T1000 (cell line): ENCODE results near the gene HAUS6.
"Not testable (repeated sequence)": the region's sequence is repeated elsewhere in the genome, so short reads cannot be mapped to it uniquely, and the experiment has no call there.

ENCODE experiments used
- DNase-seq: peaks from one replicate; lab custom pipeline; 2025; ENCODE audit warnings: mixed read lengths; lab: John Stamatoyannopoulos, UW

Gene HAUS6, protein sequence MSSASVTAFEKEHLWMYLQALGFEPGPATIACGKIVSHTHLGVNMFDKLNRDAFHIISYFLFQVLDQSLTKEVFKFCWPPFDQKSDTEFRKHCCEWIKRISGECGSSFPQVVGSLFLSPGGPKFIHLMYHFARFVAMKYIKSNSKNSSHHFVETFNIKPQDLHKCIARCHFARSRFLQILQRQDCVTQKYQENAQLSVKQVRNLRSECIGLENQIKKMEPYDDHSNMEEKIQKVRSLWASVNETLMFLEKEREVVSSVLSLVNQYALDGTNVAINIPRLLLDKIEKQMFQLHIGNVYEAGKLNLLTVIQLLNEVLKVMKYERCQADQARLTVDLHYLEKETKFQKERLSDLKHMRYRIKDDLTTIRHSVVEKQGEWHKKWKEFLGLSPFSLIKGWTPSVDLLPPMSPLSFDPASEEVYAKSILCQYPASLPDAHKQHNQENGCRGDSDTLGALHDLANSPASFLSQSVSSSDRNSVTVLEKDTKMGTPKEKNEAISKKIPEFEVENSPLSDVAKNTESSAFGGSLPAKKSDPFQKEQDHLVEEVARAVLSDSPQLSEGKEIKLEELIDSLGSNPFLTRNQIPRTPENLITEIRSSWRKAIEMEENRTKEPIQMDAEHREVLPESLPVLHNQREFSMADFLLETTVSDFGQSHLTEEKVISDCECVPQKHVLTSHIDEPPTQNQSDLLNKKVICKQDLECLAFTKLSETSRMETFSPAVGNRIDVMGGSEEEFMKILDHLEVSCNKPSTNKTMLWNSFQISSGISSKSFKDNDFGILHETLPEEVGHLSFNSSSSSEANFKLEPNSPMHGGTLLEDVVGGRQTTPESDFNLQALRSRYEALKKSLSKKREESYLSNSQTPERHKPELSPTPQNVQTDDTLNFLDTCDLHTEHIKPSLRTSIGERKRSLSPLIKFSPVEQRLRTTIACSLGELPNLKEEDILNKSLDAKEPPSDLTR

DNA sequence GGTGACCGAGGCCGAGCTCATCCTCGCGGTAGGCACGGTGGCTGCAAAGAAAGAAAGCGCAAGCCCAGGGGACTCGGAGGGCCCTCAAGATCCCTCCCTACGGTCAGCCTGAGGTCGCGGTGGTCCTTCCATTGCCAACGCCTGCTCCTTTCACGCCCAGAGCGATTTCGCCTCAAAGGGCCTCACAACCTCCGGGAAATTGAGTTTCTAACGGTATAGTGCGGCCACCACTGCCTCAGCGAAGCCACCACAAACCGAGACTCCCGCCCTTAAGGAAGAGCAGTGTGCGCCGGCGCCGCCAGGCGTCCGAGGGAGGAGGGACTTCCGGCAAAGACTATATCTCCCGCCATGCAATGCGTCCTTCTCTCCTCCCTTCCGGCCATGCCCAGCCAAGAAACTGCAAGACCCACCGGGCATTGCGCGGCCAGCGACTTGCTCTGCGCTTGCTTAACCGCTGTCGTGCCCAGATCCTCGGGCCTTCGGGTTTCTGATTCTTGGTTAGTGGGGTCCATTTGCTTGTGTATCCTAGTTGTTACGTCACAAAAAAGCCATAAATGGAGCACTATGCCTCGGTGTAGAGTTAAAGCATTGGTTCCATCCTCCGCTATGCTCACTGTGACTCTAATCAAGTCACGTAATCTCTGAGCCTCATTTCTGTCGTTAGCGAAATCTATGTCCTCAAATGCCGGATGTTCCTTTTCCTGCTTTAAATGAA lies at the start of gene HAUS6:
HAUS6 (minus strand) TSS at position 274 of the 715 bp plus-strand sequence; CDS start at position 21, 253 bp downstream.
- DNase-seq, result peak; percentile 75

DNA sequence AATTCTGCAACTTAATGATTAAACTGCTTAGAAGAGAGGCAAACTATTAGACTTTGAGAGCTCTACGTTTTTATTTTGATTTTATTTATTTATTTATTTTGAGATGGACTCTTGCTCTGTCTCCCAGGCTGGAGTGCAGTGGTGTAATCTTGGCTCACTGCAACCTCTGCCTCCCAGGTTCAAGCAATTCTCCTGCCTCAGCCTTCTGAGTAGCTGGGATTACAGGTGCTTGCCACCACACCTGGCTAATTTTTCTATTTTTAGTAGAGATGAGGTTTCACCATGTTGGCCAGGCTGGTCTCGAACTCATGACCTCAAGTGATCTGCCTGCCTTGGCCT lies 49.4 kb upstream of the HAUS6 start:
- DNase-seq, result not testable (repeated sequence)

DNA sequence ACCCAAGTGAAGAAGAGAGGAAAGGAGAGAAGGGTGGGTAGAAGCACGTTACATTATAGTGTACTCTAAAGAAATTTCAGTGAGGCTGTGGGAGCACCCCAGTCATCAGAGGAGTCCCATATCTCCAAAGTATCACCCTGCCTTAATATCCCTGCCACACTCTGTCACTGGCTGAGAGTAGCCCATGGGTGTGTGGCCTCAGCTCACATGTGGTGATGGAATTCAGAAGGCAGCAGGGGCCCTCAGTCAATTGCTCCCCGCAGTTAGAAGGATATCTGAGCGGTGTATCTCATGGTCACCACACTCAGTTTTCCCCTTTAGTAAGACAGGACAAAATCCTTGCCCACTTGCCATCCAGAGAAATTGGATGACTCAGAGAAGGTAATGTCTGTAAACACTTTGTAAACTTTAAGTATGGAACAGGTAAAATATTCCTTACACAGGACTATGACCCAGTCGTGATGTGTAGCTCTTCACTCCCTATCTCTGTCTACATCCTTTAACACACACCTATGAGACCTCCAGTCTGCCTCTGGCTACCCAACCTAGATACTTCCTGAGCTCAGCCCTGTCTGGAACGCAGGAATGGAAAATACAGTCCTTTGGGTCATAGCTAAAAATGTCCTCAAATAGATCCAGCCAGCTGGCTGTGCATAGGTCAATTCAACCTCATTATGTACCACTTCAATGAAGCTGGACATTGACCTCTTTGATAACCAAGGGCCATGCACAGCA lies 48.9 kb upstream of the HAUS6 start:
- no peak for DNase-seq

DNA sequence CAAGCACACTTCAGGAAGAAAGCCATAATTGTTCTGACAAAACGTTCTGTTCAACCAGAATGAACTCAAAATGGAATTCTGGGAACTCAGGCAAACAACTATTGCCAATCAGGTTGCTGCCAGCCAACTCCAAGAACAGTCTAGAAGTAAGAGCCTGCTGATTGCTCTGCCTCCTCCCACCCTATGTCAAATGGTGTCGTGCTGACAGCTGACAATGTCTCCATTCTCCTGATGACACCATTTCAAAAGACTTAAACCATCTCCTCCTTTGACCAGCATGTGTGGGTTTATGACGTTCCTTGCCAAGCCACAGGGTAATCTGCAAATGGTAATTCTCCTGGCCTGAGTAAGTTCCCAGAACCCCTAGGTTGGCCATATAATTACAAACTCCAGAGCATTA lies 46.5 kb upstream of the HAUS6 start:
- no peak for DNase-seq

DNA sequence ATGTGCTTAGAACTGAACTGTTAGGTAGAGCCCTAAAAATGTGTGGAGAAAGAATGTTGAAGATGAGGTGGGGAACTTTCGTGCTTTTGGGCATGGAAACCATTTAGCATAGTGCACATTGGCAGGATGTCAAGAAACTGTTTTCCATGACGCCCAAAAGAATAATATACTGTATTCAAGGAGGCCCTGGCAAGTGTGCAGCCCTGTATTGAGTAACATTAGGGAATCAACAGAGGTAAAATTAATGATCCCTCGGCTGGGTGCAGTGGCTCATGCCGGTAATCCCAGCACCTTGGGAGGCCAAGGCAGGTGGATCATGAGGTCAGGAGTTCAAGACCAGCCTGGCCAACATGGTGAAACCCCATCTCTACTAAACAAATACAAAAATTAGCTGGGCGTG lies 45.5 kb upstream of the HAUS6 start:
- no peak for DNase-seq

DNA sequence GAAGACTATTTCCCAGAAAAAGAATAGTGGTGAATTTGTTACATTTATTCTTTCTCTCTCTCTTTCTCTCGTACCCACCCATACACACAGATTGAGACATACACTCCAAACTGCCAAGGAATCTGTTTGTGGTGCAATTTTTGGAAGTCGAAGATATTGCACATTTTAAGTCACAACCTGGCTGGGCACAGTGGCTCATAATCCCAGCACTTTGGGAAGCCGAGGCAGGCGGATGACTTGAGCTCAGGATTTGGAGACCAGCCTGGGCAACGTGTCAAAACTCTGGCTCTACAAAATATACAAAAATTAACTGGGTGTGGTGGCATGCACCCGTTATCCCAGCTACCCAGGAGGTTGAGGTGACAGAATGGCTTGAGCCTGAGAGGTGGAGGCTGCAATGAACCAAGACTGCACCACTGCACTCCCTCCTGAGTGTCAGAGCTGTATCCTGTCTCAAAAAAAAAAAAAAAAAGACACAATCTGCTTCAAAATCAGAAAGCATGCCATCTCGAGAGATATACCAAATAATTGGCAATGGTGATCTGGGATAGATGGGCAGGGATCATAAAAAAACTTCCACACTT lies 43.8 kb upstream of the HAUS6 start:
- no peak for DNase-seq

DNA sequence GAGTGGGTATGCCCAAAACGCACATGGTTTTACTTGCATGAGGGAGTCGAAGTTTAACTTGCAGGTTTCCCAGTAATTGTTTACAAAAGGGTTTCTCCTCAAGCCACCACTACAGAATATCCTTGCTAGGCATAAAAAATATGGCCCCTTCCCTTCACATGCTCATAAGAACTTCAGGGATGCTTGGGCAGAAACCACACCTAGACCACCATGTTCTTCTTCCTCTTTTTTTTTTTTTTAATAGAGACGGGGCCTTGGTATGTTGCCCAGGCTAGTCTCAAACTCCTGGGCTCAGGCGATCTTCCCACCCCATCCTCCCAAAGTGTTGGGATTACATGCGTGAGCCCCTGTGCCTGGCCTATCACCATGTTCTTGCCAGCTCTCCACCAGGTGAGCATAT lies 43.2 kb upstream of the HAUS6 start:
- DNase-seq, result no peak

DNA sequence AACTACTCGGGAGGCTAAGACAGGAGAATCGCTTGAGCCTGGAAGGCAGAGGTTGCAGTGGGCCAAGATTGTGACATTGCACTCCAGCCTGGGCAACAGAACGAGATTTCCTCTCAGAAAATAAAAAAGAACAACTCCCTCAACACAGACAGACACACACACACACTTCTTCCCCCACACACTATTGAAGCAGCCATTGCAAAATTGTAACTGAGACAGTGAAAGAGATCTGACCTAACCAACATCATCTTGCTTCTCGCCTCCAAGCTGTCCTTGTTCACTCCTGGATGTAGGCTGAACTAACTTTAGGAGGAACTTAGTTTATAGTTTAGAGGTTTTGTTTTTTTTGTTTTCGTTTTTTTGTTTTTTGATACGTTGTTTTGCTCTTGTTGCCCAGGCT lies 37.6 kb upstream of the HAUS6 start:
- no peak for DNase-seq

DNA sequence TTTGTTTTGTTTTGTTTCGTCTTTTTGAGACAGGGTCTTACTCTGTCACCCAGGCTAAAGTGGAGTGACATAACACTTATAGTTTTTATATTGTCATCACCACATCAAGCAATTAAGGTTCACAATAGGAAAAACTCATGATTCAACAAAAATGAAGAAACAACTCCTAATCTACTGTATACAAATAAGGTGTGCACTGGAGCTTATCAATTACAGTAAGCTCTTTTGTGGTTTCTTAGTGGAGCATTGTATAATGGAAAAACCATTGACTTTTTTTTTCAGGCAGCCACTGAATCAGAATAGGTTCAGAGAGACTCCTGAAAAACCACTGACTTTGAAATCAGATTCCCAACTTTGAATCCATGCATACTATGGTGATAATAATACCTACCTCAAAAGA lies 35.4 kb upstream of the HAUS6 start:
- no peak for DNase-seq

DNA sequence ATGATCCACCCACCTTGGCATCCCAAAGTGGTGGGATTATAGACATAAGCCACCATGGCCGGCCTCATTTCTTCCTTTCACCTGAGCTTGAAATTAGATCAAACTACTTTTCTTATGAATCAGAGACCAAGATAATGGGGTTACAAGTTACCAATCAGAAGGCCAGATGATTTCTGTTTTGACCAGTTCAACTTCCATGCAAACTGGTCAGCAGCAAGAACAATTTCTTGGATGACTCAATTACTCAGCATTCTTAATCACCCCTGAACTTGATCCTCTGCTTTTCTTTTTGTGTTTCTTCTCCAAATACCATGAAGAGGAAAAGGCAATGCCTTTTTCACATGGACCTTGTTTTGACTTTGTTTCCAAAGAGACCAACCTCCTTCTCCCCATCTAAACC lies 34.6 kb upstream of the HAUS6 start:
- no peak for DNase-seq

DNA sequence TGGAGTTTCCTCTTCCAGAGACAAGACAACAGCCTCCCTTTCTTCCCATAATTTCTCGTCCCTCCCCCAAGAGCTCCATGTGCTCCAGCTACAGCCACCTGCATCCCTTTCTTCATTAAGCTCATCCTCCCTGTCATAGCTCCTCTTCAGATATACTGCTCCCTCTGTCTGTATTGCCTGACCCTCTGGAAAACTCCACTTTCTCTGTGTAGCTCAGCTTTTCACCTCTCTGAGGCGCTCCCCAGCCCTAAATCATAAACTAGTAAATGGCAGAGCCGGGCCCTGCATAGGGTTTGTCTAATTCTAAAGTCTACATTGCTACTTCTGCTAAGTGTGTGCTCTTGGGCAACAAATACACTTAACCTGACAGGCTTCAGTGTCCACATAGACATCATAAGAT lies 33.4 kb upstream of the HAUS6 start:
- DNase-seq, result no peak

DNA sequence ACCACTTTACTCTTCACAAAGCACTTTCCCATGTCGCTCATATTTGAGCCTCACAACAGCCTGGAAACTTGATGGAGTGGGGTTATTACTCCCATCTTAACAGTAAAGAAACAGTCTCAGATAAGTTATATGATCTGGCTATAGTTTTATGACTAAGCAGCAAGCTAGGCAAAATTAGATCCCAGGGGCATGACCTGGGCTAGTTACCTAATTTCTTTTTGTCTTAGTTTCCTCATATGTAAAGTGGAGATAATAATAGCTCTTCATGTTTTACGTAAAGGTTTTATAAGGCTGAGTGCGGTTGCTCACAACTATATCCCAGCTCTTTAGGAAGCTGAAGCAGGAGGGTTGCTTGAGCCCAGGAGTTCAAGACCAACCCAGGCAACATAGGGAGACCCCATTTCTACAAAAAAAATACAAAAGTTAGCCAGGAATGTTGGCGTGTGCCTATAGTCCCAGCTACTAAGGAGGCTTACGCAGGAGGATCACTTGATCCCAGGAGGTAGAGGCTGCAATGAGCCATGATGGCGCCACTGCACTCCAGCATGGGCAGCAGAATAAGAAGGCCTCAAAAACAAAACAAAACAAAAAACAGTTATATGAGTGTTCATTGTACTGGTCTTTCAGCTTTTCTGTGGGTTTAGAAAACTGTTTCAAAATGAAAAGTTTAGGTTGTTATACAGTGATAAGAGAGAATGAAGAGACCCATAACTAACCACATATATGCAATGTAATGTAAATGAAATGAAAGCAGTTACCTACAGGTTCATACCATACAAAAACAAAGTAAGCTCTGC lies 31.0 kb upstream of the HAUS6 start:
- no peak for DNase-seq

DNA sequence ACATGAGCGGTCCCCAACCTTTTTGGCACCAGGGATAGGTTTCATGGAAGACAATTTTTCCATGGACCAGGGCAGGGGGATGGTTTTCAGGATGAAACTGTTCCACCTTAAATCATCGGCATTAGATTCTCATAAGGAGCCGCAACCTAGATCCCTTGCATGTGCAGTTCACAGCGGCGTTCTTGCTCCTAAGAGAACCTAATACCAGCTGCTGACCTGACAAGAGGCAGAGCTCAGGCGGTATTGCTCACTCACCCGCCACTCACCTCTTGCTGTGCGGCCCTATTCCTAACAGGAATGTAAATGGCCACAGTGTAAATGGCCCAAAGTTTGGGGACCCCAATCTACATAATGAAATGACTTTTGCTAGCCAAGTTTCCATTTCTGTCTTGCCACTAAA lies 27.7 kb upstream of the HAUS6 start:
- no peak for DNase-seq

DNA sequence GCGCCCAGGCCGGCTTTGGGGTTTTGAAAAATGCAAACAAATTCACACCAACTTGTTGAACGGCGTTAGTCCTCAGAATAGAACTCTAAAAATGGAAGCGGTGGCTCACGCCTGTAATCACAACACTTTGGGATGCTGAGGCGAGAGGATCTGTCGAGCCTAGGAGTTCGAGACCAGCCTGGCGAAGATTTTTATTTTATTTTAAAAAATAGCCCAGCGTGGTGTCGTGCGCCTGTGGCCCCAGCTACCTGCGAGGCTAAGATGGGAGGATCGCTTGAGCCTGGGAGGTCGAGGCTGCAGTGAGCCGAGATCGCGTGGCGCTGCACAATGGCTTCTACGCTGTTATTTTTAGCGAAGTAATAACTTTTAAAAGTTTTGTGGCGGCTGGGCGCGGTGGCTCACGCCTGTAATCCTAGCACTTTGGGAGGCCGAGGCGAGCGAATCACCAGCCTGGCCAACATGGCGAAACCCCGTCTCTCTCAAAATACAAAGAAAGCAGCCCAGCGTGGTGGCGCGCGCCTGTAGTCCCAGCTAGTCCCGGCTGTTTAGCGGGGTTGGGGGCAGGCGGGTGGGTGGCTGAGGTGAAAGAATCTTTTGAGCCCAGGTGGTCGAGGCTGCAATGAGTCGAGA lies 25.3 kb upstream of the HAUS6 start:
- DNase-seq, result no peak

DNA sequence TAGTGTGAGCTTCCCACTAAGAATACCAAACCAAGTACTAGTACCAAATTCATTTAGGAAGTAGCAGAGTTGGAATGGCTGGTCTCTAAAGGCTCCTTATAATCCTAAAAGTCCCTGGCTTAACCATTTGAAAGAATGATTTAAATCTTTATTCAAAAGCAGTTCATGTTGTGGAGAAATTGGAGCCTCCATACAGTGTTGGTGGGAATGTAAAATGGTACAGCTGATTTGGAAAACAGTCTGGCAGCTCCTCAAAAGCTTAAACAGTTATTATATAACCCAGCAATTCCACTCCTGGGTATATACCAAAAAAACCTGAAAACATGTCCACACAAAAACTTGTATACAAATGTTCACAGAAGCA lies 21.7 kb upstream of the HAUS6 start:
- no peak for DNase-seq

DNA sequence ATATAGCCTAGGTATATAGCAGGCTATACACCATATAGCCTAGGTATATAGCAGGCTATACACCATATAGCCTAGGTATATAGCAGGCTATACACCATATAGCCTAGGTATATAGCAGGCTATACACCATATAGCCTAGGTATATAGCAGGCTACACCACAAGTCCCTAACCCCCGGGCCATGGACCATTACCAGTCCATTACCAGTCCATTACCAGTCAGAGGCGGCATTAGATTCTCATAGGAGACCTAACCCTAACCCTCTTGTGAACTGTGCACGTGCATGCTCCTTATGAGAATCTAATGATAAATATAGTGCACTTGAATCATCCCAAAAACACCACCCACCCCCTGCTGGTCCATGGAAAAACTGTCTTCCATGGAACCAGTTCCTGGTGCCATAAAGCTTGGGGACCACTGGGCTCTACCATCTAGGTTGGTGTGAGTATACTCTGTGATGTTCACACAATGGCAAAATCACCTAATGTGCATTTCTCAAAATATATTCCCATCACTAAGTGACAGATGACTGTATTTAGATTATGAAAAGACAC lies 19.9 kb upstream of the HAUS6 start:
- no peak for DNase-seq

DNA sequence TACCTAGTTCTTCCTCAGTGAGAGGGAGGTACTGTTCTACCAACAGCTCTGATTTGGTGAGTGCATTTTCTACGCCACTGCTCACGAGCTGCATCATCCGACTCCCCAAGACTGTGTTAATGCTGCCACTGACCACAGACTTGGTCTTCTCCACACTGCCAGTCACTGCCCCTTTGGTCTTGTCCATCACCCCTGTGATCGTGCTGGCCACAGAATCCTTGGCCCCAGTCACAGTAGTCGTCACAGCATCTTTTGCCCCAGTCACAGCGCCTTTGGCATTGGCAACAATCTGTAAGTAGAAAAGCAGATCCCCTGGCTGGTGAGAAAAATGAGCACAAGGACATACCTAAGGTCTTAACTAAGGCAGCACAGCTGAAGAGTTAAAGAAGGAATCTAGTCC lies 18.2 kb upstream of the HAUS6 start:
- no peak for DNase-seq

DNA sequence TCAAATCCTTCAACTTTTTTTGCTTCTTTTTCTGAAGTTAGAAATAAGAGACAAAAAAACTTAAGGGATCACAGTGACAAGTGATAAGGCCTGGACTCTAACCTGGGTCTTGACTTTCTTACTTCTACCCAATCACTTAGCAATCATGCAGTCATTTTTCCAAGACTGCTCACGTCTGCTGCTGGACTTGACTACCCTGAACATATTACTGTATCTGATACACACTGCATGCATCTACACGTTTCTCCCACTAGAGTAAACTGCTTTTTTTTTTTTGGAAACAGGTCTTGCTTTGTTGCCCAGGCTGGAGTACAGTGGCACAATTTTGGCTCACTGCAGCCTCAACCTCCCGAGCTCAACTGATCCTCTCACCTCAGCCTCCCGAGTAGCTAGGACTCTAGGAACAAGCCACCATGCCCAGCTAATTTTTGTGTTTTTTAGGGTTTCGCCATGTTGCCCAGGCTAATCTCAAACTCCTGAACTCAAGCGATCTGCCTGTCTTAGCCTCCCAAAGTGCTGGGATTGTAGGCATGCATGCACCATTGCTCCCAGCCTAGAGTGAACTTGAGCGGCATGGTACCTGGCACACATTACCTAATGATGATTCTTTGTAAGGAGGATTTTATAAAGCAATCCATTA lies 17.2 kb upstream of the HAUS6 start:
- no peak for DNase-seq

DNA sequence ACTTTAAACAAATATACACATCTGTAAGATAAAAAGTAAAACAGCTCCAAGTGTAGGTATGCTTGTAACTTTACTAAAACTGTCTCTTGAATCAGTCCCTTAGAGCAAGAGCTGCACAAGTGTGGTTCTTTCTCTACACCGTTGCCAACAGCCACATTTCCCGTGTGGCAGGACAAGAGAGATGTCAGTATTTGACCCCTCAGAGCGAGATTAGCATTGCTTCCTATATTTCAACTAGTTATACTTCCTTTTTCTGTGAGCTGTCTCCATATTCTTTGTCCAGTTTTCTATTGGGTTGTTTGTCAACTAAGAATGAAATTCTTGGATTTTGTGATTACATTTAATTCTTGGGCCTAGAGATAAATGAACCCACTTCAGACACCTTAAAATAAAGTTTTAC lies 16.5 kb upstream of the HAUS6 start:
- no peak for DNase-seq
